ENCODE data around the gene SCN1B. TPM values are rescaled to one million over a fixed set of nuclear protein-coding genes. Genes with fewer than 3 reads are reported as not detected.

Gene SCN1B
- total RNA-seq, 4 donors from 2014 or later, result 8.3 to 15.7 (median 12.8) TPM

- TF ChIP-seq EP300 (IDR thresholded peaks at IDR 0.05) (no peak), CTCF (IDR thresholded peaks at IDR 0.05) (no peak), POLR2AphosphoS5 (IDR thresholded peaks at IDR 0.05) (no peak), POLR2A (IDR thresholded peaks at IDR 0.05; ENCODE audit: low read depth) (no peak)
- intact Hi-C loops (cut with DNase I), result no loop called here
- H3K4me1 ChIP-seq, result peaks cover 30 to 63% (median 56%) of the 10 kb centered on the region in 4 donors
- peak overlapping the region; percentile 13 to 39 (median 26) for H3K4me3 ChIP-seq
- DNase-seq (ENCODE audit: extremely low spot score), result no peak
- H3K9me3 ChIP-seq, result no peaks in the 10 kb centered on the region
- peak overlapping the region; percentile 56 to 73 (median 70) for H3K27ac ChIP-seq (replicated peaks in 1 of 4)
- peaks cover 0 to 27% (median 7%) of the 10 kb centered on the region in 4 donors for H3K27me3 ChIP-seq
- peaks cover 0 to 17% (median 2%) of the 10 kb centered on the region in 4 donors for H3K36me3 ChIP-seq
- WGBS, result 32% methylated on average over 29 of the region's 39 CpGs
Observed at GRCh38 chr19:35039881-35040825, 9.9 kb downstream of the SCN1B start.

- Histone ChIP-seq H3K4me3 (peak overlapping the region; percentile 13 to 39 (median 26)), H3K36me3 (peaks cover 0 to 11% (median 2%) of the 10 kb centered on the region in 4 donors), H3K27ac (replicated peaks in 1 of 4) (peak overlapping the region; percentile 56 to 73 (median 70)), H3K4me1 (peaks cover 30 to 67% (median 56%) of the 10 kb centered on the region in 4 donors), H3K9me3 (no peaks in the 10 kb centered on the region), H3K27me3 (peaks cover 0 to 27% (median 7%) of the 10 kb centered on the region in 4 donors)
- peak; percentile 48 to 76 for TF ChIP-seq POLR2AphosphoS5 (IDR thresholded peaks at IDR 0.05)
- TF ChIP-seq EP300 (IDR thresholded peaks at IDR 0.05), result peak; percentile 53
- no peak for TF ChIP-seq POLR2A (IDR thresholded peaks at IDR 0.05; ENCODE audit: low read depth)
- no peak for TF ChIP-seq CTCF (IDR thresholded peaks at IDR 0.05)
- peak; percentile 97 for DNase-seq (ENCODE audit: extremely low spot score)
- WGBS, result 35% methylated on average over 30 of the region's 36 CpGs
- intact Hi-C loops (cut with DNase I), result no loop called here
Observed at GRCh38 chr19:35040826-35041547, 10.7 kb downstream of the SCN1B start.

DNA sequence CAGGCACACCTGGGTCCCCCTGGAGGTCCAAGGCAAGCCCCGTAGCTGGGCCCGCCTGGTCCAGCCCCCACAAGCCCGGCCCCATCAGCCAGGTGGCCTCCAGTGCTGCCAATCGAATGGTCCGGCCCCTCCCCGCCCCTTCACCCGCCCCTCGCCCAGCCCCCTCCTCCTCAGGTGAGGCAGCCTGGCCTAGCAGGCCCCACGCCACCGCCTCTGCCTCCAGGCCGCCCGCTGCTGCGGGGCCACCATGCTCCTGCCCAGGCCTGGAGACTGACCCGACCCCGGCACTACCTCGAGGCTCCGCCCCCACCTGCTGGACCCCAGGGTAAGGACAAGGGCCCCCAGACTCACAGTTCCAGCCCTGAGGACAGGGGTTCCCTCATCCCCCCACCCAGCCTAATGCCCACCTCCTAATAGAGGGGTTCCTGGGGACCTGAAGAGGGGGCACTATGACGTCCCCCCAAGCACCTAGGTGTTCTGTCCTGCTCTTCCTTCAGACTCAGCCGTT, 11.3 kb downstream of the SCN1B start, which contains the start of gene HPN:
HPN (plus strand) TSS at position 174 of the 508 bp plus-strand sequence. CDS start 786 bp downstream, outside the sequence.
- H3K9me3 ChIP-seq, result no peaks in the 10 kb centered on the region
- DNase-seq (ENCODE audit: extremely low spot score), result no peak
- H3K4me3 ChIP-seq, result peak within 1 kb of the TSS; percentile 13 to 39 (median 26)
- peaks cover 0 to 27% (median 7%) of the 10 kb centered on the region in 4 donors for H3K27me3 ChIP-seq
- no peak for TF ChIP-seq POLR2AphosphoS5 (IDR thresholded peaks at IDR 0.05)
- no peak for TF ChIP-seq CTCF (IDR thresholded peaks at IDR 0.05)
- no peak for TF ChIP-seq POLR2A (IDR thresholded peaks at IDR 0.05; ENCODE audit: low read depth)
- TF ChIP-seq EP300 (IDR thresholded peaks at IDR 0.05), result no peak
- peaks cover 0 to 5% (median 0%) of the 10 kb centered on the region in 4 donors for H3K36me3 ChIP-seq
- peaks cover 30 to 67% (median 56%) of the 10 kb centered on the region in 4 donors for H3K4me1 ChIP-seq
- 60% methylated on average over 7 of the region's 19 CpGs for WGBS
- intact Hi-C loops (cut with DNase I), result no loop called here
- H3K27ac ChIP-seq (replicated peaks in 1 of 4), result peak within 1 kb of the TSS; percentile 56 to 73 (median 70)

DNA sequence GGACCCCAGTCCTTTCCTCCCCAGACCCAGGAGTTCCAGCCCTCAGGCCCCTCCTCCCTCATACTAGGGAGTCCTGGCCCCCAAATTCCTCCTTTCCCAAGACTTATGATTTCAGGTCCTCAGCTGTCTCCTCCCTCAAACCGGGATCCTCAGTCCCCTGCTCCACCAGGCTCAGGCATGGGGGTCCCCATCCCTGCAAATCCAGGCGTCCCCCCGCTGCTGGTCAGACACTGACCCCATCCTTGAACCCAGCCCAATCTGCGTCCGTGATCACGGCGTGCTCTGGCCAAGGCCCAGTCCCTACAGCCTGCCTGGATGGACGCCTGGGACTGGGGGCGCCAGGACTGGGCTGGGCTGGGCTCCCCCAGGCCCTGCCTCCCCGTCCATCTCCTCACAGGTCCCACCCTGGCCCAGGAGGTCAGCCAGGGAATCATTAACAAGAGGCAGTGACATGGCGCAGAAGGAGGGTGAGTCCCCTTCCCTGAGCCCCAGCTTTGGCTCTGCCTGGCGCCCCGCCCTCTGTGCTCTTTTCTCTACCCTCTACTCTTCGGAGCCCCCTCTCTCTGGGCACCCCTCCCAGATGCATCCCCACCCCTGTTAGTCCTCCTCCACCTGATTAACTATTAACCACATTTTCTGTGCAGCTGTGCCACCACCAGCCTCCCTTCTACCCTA, 11.9 kb downstream of the SCN1B start:
- H3K4me1 ChIP-seq, result peaks cover 30 to 66% (median 55%) of the 10 kb centered on the region in 4 donors

More for the DNA sequence above, 11.9 kb downstream of the SCN1B start:
- H3K27ac ChIP-seq (replicated peaks in 1 of 4), result peak overlapping the region in 3 of 4 donors; percentile 56 to 73 (median 70)
- no peak for DNase-seq (ENCODE audit: extremely low spot score)
- WGBS, result 76% methylated on average over 14 of the region's 14 CpGs
- TF ChIP-seq CTCF (IDR thresholded peaks at IDR 0.05) (no peak), EP300 (IDR thresholded peaks at IDR 0.05) (no peak), POLR2AphosphoS5 (IDR thresholded peaks at IDR 0.05) (no peak), POLR2A (IDR thresholded peaks at IDR 0.05; ENCODE audit: low read depth) (no peak)
- no peaks in the 10 kb centered on the region for H3K36me3 ChIP-seq
- H3K9me3 ChIP-seq, result no peaks in the 10 kb centered on the region
- intact Hi-C loops (cut with DNase I), result no loop called here
- H3K27me3 ChIP-seq, result peaks cover 0 to 27% (median 7%) of the 10 kb centered on the region in 4 donors
- H3K4me3 ChIP-seq, result no peak overlapping the region
